Endodermal cell (in vitro differentiated cells): Measurements from ENCODE around the gene METAP2. TPM values are rescaled to one million over a fixed set of nuclear protein-coding genes. Genes with fewer than 3 reads are reported as not detected.

ENCODE experiments used
- DNase-seq: peaks from one replicate; pipeline ENCODE4 v3.0.0-alpha.2; 2017
- H3K27ac ChIP-seq: 2 replicates; pipeline ENCODE4 v1.5.1; 2013; ENCODE audit warnings: mild to moderate bottlenecking, low read depth, low read length, moderate library complexity
- H3K27me3 ChIP-seq: 2 replicates; pipeline ENCODE4 v1.6.1; 2013; ENCODE audit warnings: mild to moderate bottlenecking, low read length, moderate library complexity; ENCODE audit not compliant: insufficient read depth, control insufficient read depth, poor library complexity, severe bottlenecking
- H3K36me3 ChIP-seq: 2 replicates; pipeline ENCODE4 v1.7.0; 2013; ENCODE audit warnings: mild to moderate bottlenecking, low read length, moderate library complexity; ENCODE audit not compliant: control insufficient read depth, insufficient read depth
- H3K4me1 ChIP-seq: one replicate; pipeline ENCODE4 v1.7.0; 2013; ENCODE audit warnings: low read length; ENCODE audit not compliant: control insufficient read depth, insufficient read depth
- H3K4me3 ChIP-seq: 2 replicates; pipeline ENCODE4 v1.5.1; 2013; ENCODE audit warnings: mild to moderate bottlenecking, low read length, moderate library complexity
- H3K9ac ChIP-seq: 2 replicates; pipeline ENCODE4 v1.6.1; 2013; ENCODE audit warnings: mild to moderate bottlenecking, low read length, moderate library complexity; ENCODE audit not compliant: poor library complexity, severe bottlenecking; ENCODE audit errors: extremely low read depth
- H3K9me3 ChIP-seq: 2 replicates; pipeline ENCODE4 v1.6.1; 2013; ENCODE audit warnings: mild to moderate bottlenecking, low read length, moderate library complexity; ENCODE audit not compliant: control insufficient read depth
- H3K27ac Mint-ChIP-seq: 2 replicates; pipeline ENCODE4 v1.8.0; 2020; ENCODE audit warnings: mixed read lengths
- H3K27me3 Mint-ChIP-seq: 2 replicates; pipeline ENCODE4 v1.8.0; 2021; ENCODE audit warnings: mild to moderate bottlenecking, mixed read lengths; ENCODE audit not compliant: insufficient read depth
- H3K36me3 Mint-ChIP-seq: 2 replicates; pipeline ENCODE4 v1.8.0; 2020; ENCODE audit warnings: low read depth, mixed read lengths
- H3K4me1 Mint-ChIP-seq: 2 replicates; pipeline ENCODE4 v1.8.0; 2020; ENCODE audit warnings: mixed read lengths
- H3K4me3 Mint-ChIP-seq: 2 replicates; pipeline ENCODE4 v1.8.0; 2020; ENCODE audit warnings: mild to moderate bottlenecking, moderate library complexity, mixed read lengths
- H3K9me3 Mint-ChIP-seq: 2 replicates; pipeline ENCODE4 v1.8.0; 2020; ENCODE audit warnings: mild to moderate bottlenecking, mixed read lengths
- CTCF ChIP-seq: fragments of 200-600 bp; sonication (generic); conservative IDR thresholded peaks from 2 replicates; pipeline ENCODE4 v1.5.0; 2021; ENCODE audit warnings: antibody characterized with exemption, mild to moderate bottlenecking
- WGBS, 2 experiments: methylation state at CpG; one replicate each; pipeline versions ENCODE4 v1.1.5 to v1.1.7; 2013; ENCODE audit warnings: missing lambda C conversion rate in 2 of 2, mixed read lengths in 1 of 2; ENCODE audit not compliant: insufficient coverage in 1 of 2, insufficient read length in 1 of 2; 5-methylcytosine and 5-hydroxymethylcytosine counted together
- total RNA-seq, 2 donors: library from RNA; stranded (reverse); fragmentation: NEBNext Ultra II Directional in 1 of 2; extraction: Animal tissue kit (Norgen Biotek cat#: 25700) in 1 of 2; gene quantifications; 2 replicates in 1 of 2; 3 replicates in 1 of 2; pipeline ENCODE4 v1.2.1, GENCODE V29; 2021

METAP2 gene
- total RNA-seq, 2 donors from 2014 or later = 137 to 152 TPM

- DNase-seq = no peak
- H3K9ac ChIP-seq = no peak overlapping the region
- TF ChIP-seq CTCF = no peak
- H3K27ac ChIP-seq = no peak overlapping the region
- H3K9me3 ChIP-seq = peaks cover 26% of the 10 kb centered on the region
- H3K4me3 ChIP-seq = no peak overlapping the region
- Mint-ChIP-seq H3K27me3 (peaks cover 5% of the 10 kb centered on the region), H3K9me3 (peaks cover 31% of the 10 kb centered on the region), H3K27ac (no peak overlapping the region), H3K36me3 (no peaks in the 10 kb centered on the region), H3K4me1 (peaks cover 3% of the 10 kb centered on the region), H3K4me3 (no peak overlapping the region)
- H3K4me1 ChIP-seq = no peaks in the 10 kb centered on the region
- no peaks in the 10 kb centered on the region for H3K36me3 ChIP-seq
- no peaks in the 10 kb centered on the region for H3K27me3 ChIP-seq
- 81 to 82% methylated on average over 2 of the region's 2 CpGs for WGBS, 2 experiments
These were observed 15.2 kb upstream of the METAP2 start for GRCh38 chr12:95458761-95459160.

GRCh38 chr12:95459310-95459709 lies 14.6 kb upstream of the METAP2 start:
- H3K36me3 Mint-ChIP-seq = no peaks in the 10 kb centered on the region
- no peak overlapping the region for H3K9ac ChIP-seq
- no peak for TF ChIP-seq CTCF
- H3K9me3 ChIP-seq = peaks cover 26% of the 10 kb centered on the region
- no peaks in the 10 kb centered on the region for H3K27me3 ChIP-seq
- H3K9me3 Mint-ChIP-seq = peaks cover 31% of the 10 kb centered on the region
- WGBS, 2 experiments = 86 to 93% methylated on average over 3 of the region's 3 CpGs
- DNase-seq = no peak
- peaks cover 3% of the 10 kb centered on the region for H3K27me3 Mint-ChIP-seq
- no peaks in the 10 kb centered on the region for H3K36me3 ChIP-seq
- no peak overlapping the region for H3K27ac ChIP-seq
- H3K4me1 Mint-ChIP-seq = peaks cover 3% of the 10 kb centered on the region
- H3K27ac Mint-ChIP-seq = no peak overlapping the region
- H3K4me1 ChIP-seq = no peaks in the 10 kb centered on the region
- H3K4me3 ChIP-seq = no peak overlapping the region
- no peak overlapping the region for H3K4me3 Mint-ChIP-seq

GRCh38 chr12:95460105-95460504 lies 13.8 kb upstream of the METAP2 start:
- peaks cover 26% of the 10 kb centered on the region for H3K9me3 ChIP-seq
- DNase-seq = no peak
- peaks cover 1% of the 10 kb centered on the region for H3K4me1 Mint-ChIP-seq
- no peak overlapping the region for H3K9ac ChIP-seq
- H3K27ac Mint-ChIP-seq = no peak overlapping the region
- H3K27me3 Mint-ChIP-seq = peaks cover 1% of the 10 kb centered on the region
- TF ChIP-seq CTCF = no peak
- no peaks in the 10 kb centered on the region for H3K4me1 ChIP-seq
- no peak overlapping the region for H3K4me3 ChIP-seq
- H3K36me3 Mint-ChIP-seq = no peaks in the 10 kb centered on the region
- no peak overlapping the region for H3K27ac ChIP-seq
- no peaks in the 10 kb centered on the region for H3K27me3 ChIP-seq
- peaks cover 31% of the 10 kb centered on the region for H3K9me3 Mint-ChIP-seq
- H3K4me3 Mint-ChIP-seq = no peak overlapping the region
- 86 to 100% methylated on average over 1 of the region's 1 CpG for WGBS, 2 experiments
- H3K36me3 ChIP-seq = no peaks in the 10 kb centered on the region
